GM18858 (cell line): ENCODE data around the gene DACH2.
"Not testable (repeated sequence)": the region's sequence is repeated elsewhere in the genome, so short reads cannot be mapped to it uniquely, and the experiment has no call there.

Source experiments
- ATAC-seq: cut with Tn5 transposase; IDR thresholded peaks from one replicate; pipeline ENCODE4 v1.9.1; 2021; ENCODE audit not compliant: unreplicated experiment

The DACH2 gene

GRCh38 chrX:86148024-86148511 is at the start of gene DACH2:
TSS of gene DACH2 (plus strand) at chrX:86148451.
- peak; percentile 95 for ATAC-seq

GRCh38 chrX:86102341-86102740 is 45.9 kb upstream of the DACH2 start:
- ATAC-seq: no peak

GRCh38 chrX:86103061-86103460 is 45.2 kb upstream of the DACH2 start:
- ATAC-seq: no peak

- ATAC-seq: no peak
Measured at GRCh38 chrX:86104526-86104925, 43.7 kb upstream of the DACH2 start.

- ATAC-seq: no peak
Measured at GRCh38 chrX:86121916-86122315, 26.3 kb upstream of the DACH2 start.

- ATAC-seq: peak; percentile 59
Measured at GRCh38 chrX:86133761-86134160, 14.5 kb upstream of the DACH2 start.

GRCh38 chrX:86137071-86137470 is 11.2 kb upstream of the DACH2 start:
- no peak for ATAC-seq

GRCh38 chrX:86141786-86142185 is 6.5 kb upstream of the DACH2 start:
- ATAC-seq: no peak

- ATAC-seq: no peak
Measured at GRCh38 chrX:86146102-86146501, 2.1 kb upstream of the DACH2 start.

- no peak for ATAC-seq
Measured at GRCh38 chrX:86148594-86148993, 343 bp downstream of the DACH2 start.

- no peak for ATAC-seq
Measured at GRCh38 chrX:86149119-86149518, 868 bp downstream of the DACH2 start.

GRCh38 chrX:86154553-86154952 is 6.3 kb downstream of the DACH2 start:
- no peak for ATAC-seq

GRCh38 chrX:86171366-86171765 is 23.1 kb downstream of the DACH2 start:
- no peak for ATAC-seq

- ATAC-seq: no peak
Measured at GRCh38 chrX:86178906-86179305, 30.7 kb downstream of the DACH2 start.

GRCh38 chrX:86181325-86181724 is 33.1 kb downstream of the DACH2 start:
- ATAC-seq: not testable (repeated sequence)

- ATAC-seq: no peak
Measured at GRCh38 chrX:86192827-86193226, 44.6 kb downstream of the DACH2 start.

- ATAC-seq: no peak
Measured at GRCh38 chrX:86194758-86195157, 46.5 kb downstream of the DACH2 start.

- ATAC-seq: no peak
Measured at GRCh38 chrX:86195343-86195742, 47.1 kb downstream of the DACH2 start.

GRCh38 chrX:86197815-86198214 is 49.6 kb downstream of the DACH2 start:
- no peak for ATAC-seq

- ATAC-seq: no peak
Measured at GRCh38 chrX:86210772-86211171, 62.5 kb downstream of the DACH2 start.

- ATAC-seq: no peak
Measured at GRCh38 chrX:86215260-86215659, 67.0 kb downstream of the DACH2 start.

GRCh38 chrX:86237482-86237881 is 89.2 kb downstream of the DACH2 start:
- no peak for ATAC-seq

- ATAC-seq: no peak
Measured at GRCh38 chrX:86241547-86241946, 93.3 kb downstream of the DACH2 start.

- ATAC-seq: no peak
Measured at GRCh38 chrX:86263526-86263925, 115.3 kb downstream of the DACH2 start.
